OCI-LY7 (cell line): Measurements from ENCODE around the gene PRR5L.

Source experiments
- CTCF ChIP-seq: fragments of 200-600 bp; sonication (generic); conservative IDR thresholded peaks from 2 replicates; pipeline ENCODE4 v1.5.1; 2014; ENCODE audit warnings: mild to moderate bottlenecking, antibody characterized with exemption, low read length, moderate library complexity, mixed read lengths
- EZH2phosphoT487 ChIP-seq: fragments of 200-600 bp; sonication (generic); IDR thresholded peaks from 2 replicates; pipeline ENCODE4 v1.6.1; 2018; ENCODE audit warnings: low read depth, borderline replicate concordance, mild to moderate bottlenecking, mixed run types, antibody characterized with exemption, low read length, moderate library complexity, mixed read lengths

- no peak for TF ChIP-seq CTCF
- TF ChIP-seq EZH2phosphoT487 = no peak
Observed at GRCh38 chr11:36314434-36314767, 18.3 kb downstream of the PRR5L start.
